WTC11 (cell line): ENCODE results near the gene ZNF407. TPM values are rescaled to one million over a fixed set of nuclear protein-coding genes. Genes with fewer than 3 reads are reported as not detected.

ENCODE experiments used
- ATAC-seq: fragments of 200-7000 bp; cut with Tn5 transposase; 2 replicates; pipeline ENCODE4 v1.10.0; 2021; ENCODE audit warnings: mild to moderate bottlenecking, moderate library complexity
- CTCF ChIA-PET: fragments of 300-600 bp; sonication (Branson Sonifier 250); formaldehyde crosslinking; loops from one replicate; lab custom pipeline; 2021; ENCODE audit warnings: antibody characterized with exemption; lab: Charles Lee
- POLR2A ChIA-PET: fragments of 350-600 bp; sonication (Branson Sonifier 250); formaldehyde crosslinking; loops from one replicate; lab custom pipeline; 2021; ENCODE audit warnings: antibody characterized with exemption; lab: Charles Lee
- DNase-seq: peaks from one replicate; pipeline ENCODE4 v3.0.0; 2021; ENCODE audit warnings: low spot score
- H3K27ac Mint-ChIP-seq: 2 replicates; pipeline ENCODE4 v1.8.0; 2021; ENCODE audit warnings: mixed read lengths
- H3K27me3 Mint-ChIP-seq: 2 replicates; pipeline ENCODE4 v1.8.0; 2021; ENCODE audit warnings: low read depth, mild to moderate bottlenecking, moderate library complexity, mixed read lengths
- H3K36me3 Mint-ChIP-seq: 2 replicates; pipeline ENCODE4 v1.8.0; 2021; ENCODE audit warnings: mixed read lengths
- H3K4me1 Mint-ChIP-seq: 2 replicates; pipeline ENCODE4 v1.8.0; 2022; ENCODE audit warnings: mixed read lengths
- H3K4me3 Mint-ChIP-seq: 2 replicates; pipeline ENCODE4 v1.8.0; 2021; ENCODE audit warnings: mild to moderate bottlenecking, moderate library complexity, mixed read lengths
- H3K9me3 Mint-ChIP-seq: 2 replicates; pipeline ENCODE4 v1.8.0; 2021; ENCODE audit warnings: mixed read lengths
- AR ChIP-seq: fragments of 250-450 bp; sonication (Bioruptor Pico); IDR thresholded peaks from 2 replicates; pipeline ENCODE4 v1.9.0; 2021; ENCODE audit warnings: mild to moderate bottlenecking
- ATF3 ChIP-seq: sonication (generic); formaldehyde crosslinking; conservative IDR thresholded peaks from 2 replicates; pipeline ENCODE4 v1.8.1; 2022; ENCODE audit warnings: mild to moderate bottlenecking, missing genetic modification reagents
- E2F1 ChIP-seq: sonication (generic); formaldehyde crosslinking; IDR thresholded peaks from 2 replicates; pipeline ENCODE4 v1.8.0; 2022; ENCODE audit warnings: mild to moderate bottlenecking, missing genetic modification reagents
- E2F4 ChIP-seq: sonication (generic); formaldehyde crosslinking; IDR thresholded peaks from 2 replicates; pipeline ENCODE4 v1.8.1; 2022; ENCODE audit warnings: low read depth, mild to moderate bottlenecking, moderate library complexity, missing genetic modification reagents, borderline replicate concordance
- FOXJ3 ChIP-seq: sonication (generic); formaldehyde crosslinking; IDR thresholded peaks from 2 replicates; pipeline ENCODE4 v1.9.0; 2021; ENCODE audit warnings: missing genetic modification reagents, mild to moderate bottlenecking, borderline replicate concordance
- FOXK1 ChIP-seq: sonication (generic); formaldehyde crosslinking; IDR thresholded peaks from 2 replicates; pipeline ENCODE4 v1.8.0; 2022; ENCODE audit warnings: mild to moderate bottlenecking, moderate library complexity, missing genetic modification reagents
- FOXP1 ChIP-seq: sonication (generic); formaldehyde crosslinking; IDR thresholded peaks from 2 replicates; pipeline ENCODE4 v1.8.0; 2022; ENCODE audit warnings: missing genetic modification reagents, mild to moderate bottlenecking, moderate library complexity, borderline replicate concordance
- FOXP4 ChIP-seq: sonication (generic); formaldehyde crosslinking; IDR thresholded peaks from 2 replicates; pipeline ENCODE4 v1.8.0; 2022; ENCODE audit warnings: mild to moderate bottlenecking, missing genetic modification reagents
- GTF2I ChIP-seq: fragments of 250-450 bp; sonication (Bioruptor Pico); conservative IDR thresholded peaks from 2 replicates; pipeline ENCODE4 v1.4.0; 2021; ENCODE audit warnings: mild to moderate bottlenecking
- NFYB ChIP-seq: sonication (generic); formaldehyde crosslinking; conservative IDR thresholded peaks from 2 replicates; pipeline ENCODE4 v1.8.0; 2022; ENCODE audit warnings: low read depth, missing genetic modification reagents
- RORB ChIP-seq: fragments of 250-450 bp; sonication (Bioruptor Pico); IDR thresholded peaks from 2 replicates; pipeline ENCODE4 v1.9.0; 2021; ENCODE audit warnings: mild to moderate bottlenecking
- SOX15 ChIP-seq: fragments of 250-450 bp; sonication (Bioruptor Pico); IDR thresholded peaks from 2 replicates; pipeline ENCODE4 v1.9.0; 2021; ENCODE audit warnings: mild to moderate bottlenecking
- TP53 ChIP-seq: sonication (generic); formaldehyde crosslinking; IDR thresholded peaks from 2 replicates; pipeline ENCODE4 v1.8.1; 2023; ENCODE audit warnings: mild to moderate bottlenecking, missing genetic modification reagents
- ZNF281 ChIP-seq: sonication (generic); formaldehyde crosslinking; IDR thresholded peaks from 2 replicates; pipeline ENCODE4 v1.8.0; 2023; ENCODE audit warnings: mild to moderate bottlenecking, missing genetic modification reagents
- ZNF416 ChIP-seq: fragments of 250-450 bp; sonication (Bioruptor Pico); IDR thresholded peaks from 2 replicates; pipeline ENCODE4 v1.9.0; 2021; ENCODE audit warnings: mild to moderate bottlenecking, inconsistent platforms
- ZNF512 ChIP-seq: sonication (generic); formaldehyde crosslinking; IDR thresholded peaks from 2 replicates; pipeline ENCODE4 v1.8.1; 2022; ENCODE audit warnings: missing genetic modification reagents, borderline replicate concordance
- total RNA-seq: library from RNA; stranded (reverse); gene quantifications from 3 replicates; pipeline ENCODE4 v1.2.3, GENCODE V29; 2021

The ZNF407 gene
- total RNA-seq, 1 experiment from 2014 or later = 6.5 TPM

- TF ChIP-seq FOXP4 (CRISPR knock-in tag) = no peak
- no peak for TF ChIP-seq ZNF512 (CRISPR knock-in tag)
- no peak for TF ChIP-seq ZNF416
- no peak for TF ChIP-seq RORB
- TF ChIP-seq FOXK1 = no peak
- TF ChIP-seq FOXP1 = no peak
- TF ChIP-seq ZNF281 = no peak
- TF ChIP-seq TP53 (CRISPR knock-in tag) = no peak
- TF ChIP-seq ATF3 (CRISPR knock-in tag) = no peak
- no peak for TF ChIP-seq GTF2I (CRISPR knock-in tag)
- TF ChIP-seq SOX15 (CRISPR knock-in tag) = no peak
- no peak for TF ChIP-seq E2F1 (CRISPR knock-in tag)
Measured at GRCh38 chr18:74558096-74558495, 39.6 kb upstream of the ZNF407 start (continued).

- H3K4me3 Mint-ChIP-seq = no peak overlapping the region
- ChIA-PET CTCF (interaction anchor here (1.2 kb wide), 1 partner anchor 10 kb away, joined by 5 read pairs; no protein-coding TSS in a partner anchor), POLR2A (no interaction called here)
- no peaks in the 10 kb centered on the region for H3K4me1 Mint-ChIP-seq
- ATAC-seq (no peak), DNase-seq (no peak)
- peaks cover 7% of the 10 kb centered on the region for H3K27me3 Mint-ChIP-seq
- peaks cover 20% of the 10 kb centered on the region for H3K36me3 Mint-ChIP-seq
- peaks cover 28% of the 10 kb centered on the region for H3K9me3 Mint-ChIP-seq
- H3K27ac Mint-ChIP-seq = no peak overlapping the region
- TF ChIP-seq NFYB (CRISPR knock-in tag) (no peak), AR (CRISPR knock-in tag) (no peak), E2F4 (CRISPR knock-in tag) (no peak), FOXJ3 (CRISPR knock-in tag) (no peak)
Measured at GRCh38 chr18:74562131-74562730, 35.4 kb upstream of the ZNF407 start.
